ENCODE measurements around the gene PLXNA4.

- TF ChIP-seq TAF1 (IDR thresholded peaks at IDR 0.05; ENCODE audit: borderline replicate concordance, low read depth, low read length), result no peak
- no peak for TF ChIP-seq POLR2A (IDR thresholded peaks at IDR 0.05; ENCODE audit: low read depth, low read length)
- TF ChIP-seq POLR2AphosphoS5 (IDR thresholded peaks at IDR 0.05; ENCODE audit: low read depth, low read length), result no peak
Measured at GRCh38 chr7:132272763-132273371, 303.4 kb downstream of the PLXNA4 start.

Data from GM12892 (cell line).